Neutrophil (primary cell): ENCODE measurements around the gene PLIN5.

Experiments used
- H3K27ac ChIP-seq: fragments of 200-600 bp; sonication (generic); 2 replicates; pipeline ENCODE4 v1.5.1; 2016; ENCODE audit warnings: mild to moderate bottlenecking, moderate library complexity
- H3K27me3 ChIP-seq: fragments of 200-600 bp; sonication (generic); 2 replicates; pipeline ENCODE4 v1.6.0; 2016; ENCODE audit warnings: mild to moderate bottlenecking
- H3K36me3 ChIP-seq: fragments of 200-600 bp; sonication (generic); 2 replicates; pipeline ENCODE4 v1.5.1; 2017
- H3K4me1 ChIP-seq, 2 experiments: fragments of 200-600 bp in 1 of 2; sonication (generic) in 1 of 2; 1 replicate in 1 of 2; 2 replicates in 1 of 2; pipeline versions ENCODE4 v1.5.1 to v1.6.1; 2013 to 2016; ENCODE audit warnings: low read depth in 1 of 2, low read length in 1 of 2, mild to moderate bottlenecking in 1 of 2, moderate library complexity in 1 of 2; ENCODE audit not compliant: control insufficient read depth in 1 of 2, insufficient read depth in 1 of 2
- H3K4me3 ChIP-seq, 2 experiments: fragments of 200-600 bp in 1 of 2; sonication (generic) in 1 of 2; 1 replicate in 1 of 2; 2 replicates in 1 of 2; pipeline ENCODE4 v1.5.1; 2013 to 2016; ENCODE audit warnings: low read depth in 1 of 2, low read length in 1 of 2, mild to moderate bottlenecking in 1 of 2, moderate library complexity in 1 of 2
- H3K9me3 ChIP-seq: fragments of 200-600 bp; sonication (generic); 2 replicates; pipeline ENCODE4 v1.5.1; 2016
- CTCF ChIP-seq: fragments of 200-600 bp; sonication (generic); IDR thresholded peaks from 2 replicates; pipeline ENCODE4 v1.5.1; 2016; ENCODE audit warnings: antibody characterized with exemption

Gene PLIN5

GRCh38 chr19:4510435-4511255 is 24.4 kb downstream of the PLIN5 start:
- no peak overlapping the region for H3K4me3 ChIP-seq
- H3K27me3 ChIP-seq: no peaks in the 10 kb centered on the region
- peaks cover 45% of the 10 kb centered on the region for H3K36me3 ChIP-seq
- TF ChIP-seq CTCF: no peak
- no peak overlapping the region for H3K27ac ChIP-seq
- no peaks in the 10 kb centered on the region for H3K4me1 ChIP-seq
- H3K9me3 ChIP-seq: no peaks in the 10 kb centered on the region

- H3K4me3 ChIP-seq: no peak overlapping the region
- peaks cover 62% of the 10 kb centered on the region for H3K36me3 ChIP-seq
- H3K27me3 ChIP-seq: no peaks in the 10 kb centered on the region
- H3K4me1 ChIP-seq: no peaks in the 10 kb centered on the region
- H3K27ac ChIP-seq: no peak overlapping the region
- TF ChIP-seq CTCF: no peak
- H3K9me3 ChIP-seq: no peaks in the 10 kb centered on the region
Measured at GRCh38 chr19:4508698-4509097, 26.3 kb downstream of the PLIN5 start.

- Histone ChIP-seq H3K27me3 (no peaks in the 10 kb centered on the region), H3K27ac (no peak overlapping the region), H3K4me3 (no peak overlapping the region), H3K4me1 (no peaks in the 10 kb centered on the region), H3K9me3 (no peaks in the 10 kb centered on the region), H3K36me3 (peaks cover 63% of the 10 kb centered on the region)
- no peak for TF ChIP-seq CTCF
Measured at GRCh38 chr19:4507804-4508203, 27.2 kb downstream of the PLIN5 start.

- Histone ChIP-seq H3K4me3 (no peak overlapping the region), H3K4me1 (no peaks in the 10 kb centered on the region), H3K27ac (no peak overlapping the region), H3K36me3 (peaks cover 65% of the 10 kb centered on the region), H3K9me3 (no peaks in the 10 kb centered on the region), H3K27me3 (no peaks in the 10 kb centered on the region)
- TF ChIP-seq CTCF: no peak
Measured at GRCh38 chr19:4507150-4507452, 27.9 kb downstream of the PLIN5 start.

DNA sequence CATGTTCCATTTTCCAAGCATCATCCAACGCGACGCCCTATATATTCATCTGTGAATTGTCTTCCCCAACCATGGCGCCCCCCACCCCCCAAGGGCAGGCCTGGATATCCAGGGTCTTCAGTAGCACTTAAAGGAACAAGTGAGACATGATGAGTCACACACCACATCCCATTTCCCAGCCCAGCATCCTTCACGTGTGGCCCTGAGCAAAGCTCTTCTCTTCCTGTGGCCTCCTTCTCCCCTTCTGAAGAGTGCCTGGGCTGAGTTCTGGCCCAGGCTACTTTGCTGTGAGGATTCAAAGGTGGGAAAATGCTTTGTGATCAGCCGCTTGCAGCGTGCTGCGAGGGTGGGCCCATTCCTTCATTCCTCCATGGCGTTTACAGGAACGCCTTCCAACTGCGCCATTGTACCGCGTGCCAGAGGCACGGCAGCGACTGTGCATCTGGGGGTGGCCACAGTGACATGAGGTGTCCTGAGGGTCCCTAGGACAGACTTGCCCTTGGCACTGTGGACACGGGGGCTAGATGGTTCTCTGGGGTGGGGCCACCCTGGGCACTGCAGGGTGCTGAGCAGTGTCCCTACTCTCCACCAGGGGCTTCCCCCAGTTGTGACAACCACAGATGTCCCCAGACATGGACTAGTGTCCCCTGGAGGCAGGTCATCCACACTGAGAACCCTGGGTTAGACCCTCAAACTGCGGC is 28.4 kb downstream of the PLIN5 start:
- no peak for TF ChIP-seq CTCF
- H3K27ac ChIP-seq: no peak overlapping the region
- no peak overlapping the region for H3K4me3 ChIP-seq
- no peaks in the 10 kb centered on the region for H3K27me3 ChIP-seq
- no peaks in the 10 kb centered on the region for H3K4me1 ChIP-seq
- H3K9me3 ChIP-seq: no peaks in the 10 kb centered on the region
- peaks cover 70% of the 10 kb centered on the region for H3K36me3 ChIP-seq
